ENCODE measurements around the gene HCLS1. TPM values are rescaled to one million over a fixed set of nuclear protein-coding genes. Genes with fewer than 3 reads are reported as not detected.

HCLS1 gene
- total and polyA plus RNA-seq, 9 of the 15 experiments (the other 6 are each of a cell fraction or from before 2014, with no cell fraction given), result 4.8 to 34.1 (median 22.0) TPM

- TF ChIP-seq CHD7 (IDR thresholded peaks at IDR 0.05; ENCODE audit: low read depth, low read length), result no peak
- TF ChIP-seq KDM2B (CRISPR knock-in tag; IDR thresholded peaks at IDR 0.05), result no peak
- TF ChIP-seq HES1 (IDR thresholded peaks at IDR 0.05; ENCODE audit: low read depth), result no peak
- no peak for TF ChIP-seq SRSF9 (IDR thresholded peaks at IDR 0.05; ENCODE audit: borderline replicate concordance, low read depth, low read length)
- no peak for TF ChIP-seq EGR1 (conservative IDR thresholded peaks at IDR 0.05)
These were observed 54.6 kb downstream of the HCLS1 start (continued) for GRCh38 chr3:121606106-121606505.
